ENCODE data around the gene TMPRSS2.

GRCh38 chr21:41431788-41432548 is 76.0 kb downstream of the TMPRSS2 start:
- no peak for TF ChIP-seq FOSL1 (tag; conservative IDR thresholded peaks at IDR 0.05)
- no peak for TF ChIP-seq AFF4 (CRISPR knock-in tag; IDR thresholded peaks at IDR 0.05)
- no peak for TF ChIP-seq ELK1 (CRISPR knock-in tag; IDR thresholded peaks at IDR 0.05)
- TF ChIP-seq KDM1A (IDR thresholded peaks at IDR 0.05), result no peak
- TF ChIP-seq NFE2 (IDR thresholded peaks at IDR 0.05; ENCODE audit: low read depth), result no peak
- no peak for TF ChIP-seq CHD2 (IDR thresholded peaks at IDR 0.05; ENCODE audit: low read depth, low read length)
- no peak for TF ChIP-seq BCLAF1 (IDR thresholded peaks at IDR 0.05; ENCODE audit: borderline replicate concordance in 1 of 2, control insufficient read depth in 1 of 2, low read depth in 2 of 2, low read length in 1 of 2)
- no peak for TF ChIP-seq REST (IDR thresholded peaks at IDR 0.05; ENCODE audit: borderline replicate concordance)
- no peak for TF ChIP-seq REST (CRISPR knock-in tag; IDR thresholded peaks at IDR 0.05; ENCODE audit: low read depth)
- no peak for TF ChIP-seq USF2 (CRISPR knock-in tag; IDR thresholded peaks at IDR 0.05)
- no peak for TF ChIP-seq POLR2AphosphoS5 (IDR thresholded peaks at IDR 0.05; ENCODE audit: control insufficient read depth, insufficient read depth, low read depth, low read length)
- no peak for TF ChIP-seq SREBF2 (CRISPR knock-in tag; IDR thresholded peaks at IDR 0.05)
- TF ChIP-seq ATF3 (IDR thresholded peaks at IDR 0.05), result no peak
- TF ChIP-seq ATF3 (CRISPR knock-in tag; conservative IDR thresholded peaks at IDR 0.05), result no peak
- TF ChIP-seq NRF1 (conservative IDR thresholded peaks at IDR 0.05 in 1 of 2, IDR thresholded peaks at IDR 0.05 in 1 of 2), result no peak
- no peak for TF ChIP-seq POLR2A (conservative IDR thresholded peaks at IDR 0.05)
